NCI-H128 (cell line): ENCODE results near the gene ZIC2.

Experiments
- DNase-seq: peaks from one replicate; lab custom pipeline; 2025; ENCODE audit not compliant: unreplicated experiment; lab: John Stamatoyannopoulos, UW

Gene ZIC2

DNA sequence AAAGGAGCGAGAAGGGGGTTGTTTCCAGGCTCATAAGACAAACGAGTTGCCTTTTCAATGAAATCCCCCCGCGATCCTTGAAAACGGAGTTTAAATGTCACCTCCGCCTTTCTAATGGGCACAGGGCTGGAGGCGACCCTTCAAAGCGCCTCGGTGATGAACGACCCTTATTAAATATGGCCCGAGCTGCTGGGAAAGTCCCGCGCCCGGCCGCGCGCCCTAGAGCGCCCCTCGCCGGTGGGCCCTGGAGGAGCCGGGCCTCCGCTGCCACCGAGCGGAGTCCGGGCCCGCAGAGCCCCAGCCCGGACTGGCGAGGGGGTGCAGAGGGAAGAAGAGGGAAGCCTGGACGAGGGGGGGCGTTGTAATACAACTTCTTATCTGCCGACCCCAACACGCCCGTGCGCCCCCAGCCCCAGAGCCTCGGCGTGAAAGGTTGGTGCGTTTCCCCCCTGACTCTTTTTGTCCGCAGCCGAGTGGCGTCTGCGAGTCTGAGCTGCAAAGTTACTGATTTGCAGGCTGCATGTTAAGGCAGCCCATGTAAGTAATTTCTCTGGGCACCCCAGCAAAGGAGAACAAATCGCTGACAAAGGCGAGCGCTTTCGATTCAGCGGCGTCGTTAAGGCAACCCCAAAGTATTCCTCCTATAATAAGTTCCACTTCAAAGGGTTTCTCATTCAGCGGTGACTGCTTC, 21.9 kb upstream of the ZIC2 start:
- DNase-seq = no peak

GRCh38 chr13:99960663-99961311, 20.8 kb upstream of the ZIC2 start:
- DNase-seq = no peak

GRCh38 chr13:99961636-99962035, 19.9 kb upstream of the ZIC2 start:
- no peak for DNase-seq

DNA sequence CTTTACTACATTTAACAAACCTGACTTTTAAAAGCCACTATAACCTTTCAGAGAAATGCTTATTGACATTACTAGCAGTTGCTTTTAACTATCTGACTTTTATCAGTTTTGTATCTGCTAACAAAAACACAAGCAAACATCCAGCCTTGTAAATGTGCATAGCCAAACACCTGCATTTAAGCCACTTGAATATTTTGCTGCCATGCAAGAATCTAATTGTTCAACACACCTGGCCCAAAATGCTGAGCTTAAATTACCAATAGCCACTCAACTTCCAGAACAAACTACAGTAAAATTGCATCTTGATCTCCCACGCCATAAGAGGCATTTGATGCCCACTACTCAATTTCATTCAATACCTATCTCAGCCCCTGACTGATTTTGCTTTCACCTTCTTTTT, 19.3 kb upstream of the ZIC2 start:
- no peak for DNase-seq

DNA sequence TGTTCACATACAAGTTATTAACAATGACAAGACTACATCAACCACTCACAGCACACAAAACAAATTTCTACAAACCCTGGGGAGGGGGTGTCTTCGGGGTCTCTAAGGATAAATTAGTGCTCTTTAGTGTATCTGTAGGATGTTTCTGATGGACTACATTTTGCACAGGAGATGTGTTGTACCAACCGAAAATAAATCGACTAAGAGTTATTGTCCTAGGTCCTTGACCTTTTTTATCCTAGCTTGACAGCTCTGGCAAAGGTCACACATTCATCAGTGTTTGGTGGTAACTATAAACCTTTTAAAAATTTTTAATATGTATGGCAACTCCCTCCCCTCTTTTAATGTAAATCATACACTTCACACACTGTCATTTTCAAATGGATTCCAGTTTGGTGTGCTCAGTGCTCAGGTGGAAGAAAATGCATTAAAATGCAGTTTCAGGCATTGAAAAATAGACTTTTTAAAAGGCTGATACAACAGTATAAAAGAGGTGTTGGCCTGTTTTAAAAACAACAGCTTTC, 17.7 kb upstream of the ZIC2 start:
- DNase-seq = no peak

DNA sequence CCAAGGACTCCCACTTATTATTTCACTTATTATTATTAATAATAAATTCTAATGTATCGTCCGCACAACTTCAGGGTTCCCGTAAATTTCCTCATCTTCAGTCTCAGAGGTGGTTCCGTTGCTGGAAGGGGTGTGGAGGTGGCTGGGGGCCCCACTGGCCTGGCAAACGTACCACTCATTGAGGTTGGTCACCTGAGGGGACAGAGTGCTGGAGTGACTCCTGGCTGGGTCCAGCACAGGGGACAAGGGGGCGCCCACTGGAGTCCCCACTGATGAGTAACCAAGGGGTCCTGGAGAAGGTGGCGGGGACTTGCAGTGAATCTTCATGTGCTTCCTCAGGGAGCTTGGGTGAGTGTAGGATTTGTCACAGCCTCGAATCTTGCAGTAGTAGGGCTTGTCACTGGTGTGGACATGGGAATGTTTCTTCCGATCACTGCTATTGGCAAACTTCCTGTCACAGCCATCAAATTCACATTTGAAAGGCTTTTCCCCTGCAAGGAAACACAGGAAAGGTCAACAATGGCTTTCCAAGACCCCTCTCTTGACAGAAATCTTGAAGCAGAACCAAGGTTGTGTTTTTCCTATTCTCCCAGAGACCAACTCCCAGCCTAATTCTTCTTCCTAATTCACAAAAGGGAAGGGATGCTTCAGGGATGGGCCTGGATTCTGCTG, 16.1 kb upstream of the ZIC2 start:
- DNase-seq = no peak

DNA sequence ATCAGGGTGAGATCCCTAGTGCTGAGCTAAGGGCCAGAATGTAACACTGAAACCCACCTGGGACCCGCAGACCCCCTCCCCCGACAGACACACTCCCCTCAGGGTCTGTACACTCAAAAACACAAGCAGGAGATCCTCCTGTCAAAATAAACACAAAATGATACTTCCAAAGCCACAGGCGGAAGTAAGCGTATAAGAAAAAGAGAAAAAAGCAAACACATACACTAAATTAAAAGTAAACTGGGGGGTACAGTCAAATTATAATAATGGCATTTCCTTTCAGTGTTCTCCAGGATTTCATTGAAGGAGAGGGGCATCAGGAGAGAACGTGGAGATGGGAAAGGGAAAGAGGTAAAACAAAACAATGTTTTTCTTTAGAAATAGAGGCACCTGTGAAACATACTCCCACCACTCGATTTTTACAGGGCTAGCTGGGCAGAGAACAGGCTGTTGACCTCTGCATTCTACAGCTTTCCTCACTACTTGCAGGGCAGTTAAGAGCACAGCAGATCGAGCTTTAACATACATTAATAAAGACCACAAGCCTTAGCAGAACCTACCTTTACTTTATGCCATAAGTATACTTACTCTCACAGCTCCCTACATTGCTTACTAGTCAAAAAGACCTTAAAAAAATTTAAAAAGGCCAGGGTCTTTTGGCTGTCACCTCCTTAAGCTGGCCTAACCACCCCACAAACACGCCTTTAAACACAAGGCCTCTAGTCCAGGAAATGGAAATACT, 15.3 kb upstream of the ZIC2 start:
- no peak for DNase-seq

DNA sequence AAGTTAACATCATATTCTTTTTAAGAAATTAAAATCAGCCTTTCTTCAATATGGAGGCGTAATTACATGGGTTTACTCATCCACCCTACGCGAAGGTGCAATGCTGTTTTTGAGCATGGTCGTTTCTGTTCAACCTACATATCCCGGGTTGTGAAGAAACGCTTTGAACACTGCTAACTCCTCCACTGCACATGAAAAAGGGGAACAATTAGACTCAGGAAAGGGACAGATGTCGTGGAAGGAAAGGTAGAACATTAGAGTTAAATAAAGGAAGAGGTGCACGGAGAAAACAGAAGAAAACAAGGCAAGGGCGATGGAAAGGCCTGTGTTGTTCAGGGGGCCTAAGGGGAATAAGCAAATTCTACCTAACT, 14.1 kb upstream of the ZIC2 start:
- DNase-seq = no peak

GRCh38 chr13:99967869-99968520, 13.6 kb upstream of the ZIC2 start:
- no peak for DNase-seq

DNA sequence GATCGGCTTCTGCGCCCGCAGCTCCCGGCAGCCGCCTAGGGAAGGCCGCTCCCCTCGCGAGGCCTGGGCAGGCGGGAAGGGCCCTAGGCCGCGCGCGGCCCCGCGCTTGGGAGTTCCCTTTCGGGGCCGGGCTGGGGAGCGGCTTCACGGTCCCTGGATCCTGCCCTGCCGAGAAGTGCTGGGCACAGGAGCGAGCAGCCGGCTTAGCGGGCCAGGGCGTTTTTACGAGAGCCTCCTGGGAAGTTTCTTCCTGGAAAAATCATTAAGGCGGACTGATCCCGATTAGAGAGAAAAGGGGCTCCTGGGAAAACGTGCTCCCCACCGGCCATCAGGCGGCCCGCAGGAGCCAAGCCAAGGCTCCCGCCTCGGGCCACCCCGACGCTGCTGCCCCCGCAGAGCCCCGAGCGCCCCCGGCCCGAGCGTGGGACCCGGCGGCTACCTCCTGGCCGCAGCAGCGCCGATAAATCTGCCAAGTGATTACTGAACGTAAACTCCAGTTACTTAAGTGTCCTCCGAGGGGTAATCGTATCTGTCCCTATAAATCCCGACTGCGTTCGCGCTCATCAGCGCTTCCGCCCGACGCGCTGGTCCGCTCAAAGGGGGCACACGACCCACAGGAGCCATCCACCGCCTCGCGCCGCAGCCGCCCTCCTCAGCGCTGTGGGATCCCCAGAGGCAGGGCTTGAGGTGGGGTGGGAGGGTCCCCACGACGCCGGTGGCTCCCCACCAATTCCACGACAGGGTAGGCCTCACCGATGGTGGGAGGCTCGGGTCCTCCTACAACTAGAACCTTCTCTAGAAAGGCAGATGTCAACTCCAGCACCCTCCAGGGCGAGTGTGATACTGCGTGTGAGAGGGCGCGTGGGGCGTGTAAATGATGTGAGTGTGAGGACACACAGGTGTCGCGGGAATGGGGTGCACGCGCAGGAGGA, 12.8 kb upstream of the ZIC2 start:
- no peak for DNase-seq

DNA sequence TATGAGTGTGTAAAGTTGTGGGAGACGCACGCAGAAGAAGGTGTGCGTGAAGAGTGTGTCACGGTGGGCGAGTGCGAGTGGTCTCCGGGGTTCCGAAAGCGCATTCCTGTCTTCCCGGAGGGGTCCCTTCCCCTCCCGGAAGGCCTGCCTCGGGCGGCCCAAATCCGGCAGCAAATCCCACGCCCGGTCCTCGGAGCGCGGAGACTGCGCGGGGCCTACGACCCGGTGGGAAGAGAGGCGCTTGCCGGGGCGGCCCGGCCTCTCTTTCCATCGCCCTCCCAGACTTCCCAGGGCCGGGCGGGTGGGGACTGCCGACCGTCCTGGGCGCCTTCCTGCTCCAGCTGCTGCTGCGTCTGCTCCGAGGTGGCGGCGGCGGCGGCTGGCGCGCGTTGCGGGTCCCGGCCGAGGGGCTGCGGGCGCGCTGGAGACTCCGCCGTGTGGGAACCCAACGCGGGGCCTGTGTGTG, 12.1 kb upstream of the ZIC2 start:
- DNase-seq = no peak

DNA sequence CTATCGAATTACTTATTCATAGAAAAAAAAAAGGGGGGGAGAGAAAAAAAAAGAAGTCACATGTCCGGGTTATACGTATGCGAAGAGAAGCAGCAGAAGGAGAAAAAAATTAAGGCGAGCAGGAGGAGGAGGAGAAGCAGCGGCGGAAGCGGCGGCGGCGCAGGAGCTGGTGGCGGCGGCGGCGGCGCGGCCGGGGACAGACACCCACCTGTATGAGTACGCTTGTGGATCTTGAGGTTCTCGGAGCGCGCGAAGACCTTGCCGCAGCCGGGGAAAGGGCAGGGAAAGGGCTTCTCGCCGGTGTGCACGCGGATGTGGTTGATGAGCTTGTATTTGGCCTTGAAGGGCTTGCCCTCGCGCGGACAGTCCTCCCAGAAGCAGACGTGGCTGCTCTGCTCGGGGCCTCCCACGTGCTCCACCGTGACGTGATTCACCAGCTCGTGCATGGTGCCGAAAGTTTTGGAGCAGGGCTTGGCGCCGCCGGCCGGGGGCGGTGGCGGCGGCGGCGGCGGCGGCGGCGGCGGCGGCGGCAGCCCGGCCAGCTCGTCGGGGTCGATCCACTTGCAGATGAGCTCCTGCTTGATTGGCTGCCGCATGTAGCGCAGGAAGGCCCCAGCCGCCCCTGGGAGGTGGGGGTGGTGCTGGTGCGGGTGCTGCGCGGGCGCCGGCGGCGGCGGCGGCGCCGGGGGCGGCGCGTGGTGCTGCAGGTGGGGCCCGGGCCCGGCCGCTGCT, 11.5 kb upstream of the ZIC2 start:
- no peak for DNase-seq

GRCh38 chr13:99970651-99971575, 10.7 kb upstream of the ZIC2 start:
- no peak for DNase-seq

DNA sequence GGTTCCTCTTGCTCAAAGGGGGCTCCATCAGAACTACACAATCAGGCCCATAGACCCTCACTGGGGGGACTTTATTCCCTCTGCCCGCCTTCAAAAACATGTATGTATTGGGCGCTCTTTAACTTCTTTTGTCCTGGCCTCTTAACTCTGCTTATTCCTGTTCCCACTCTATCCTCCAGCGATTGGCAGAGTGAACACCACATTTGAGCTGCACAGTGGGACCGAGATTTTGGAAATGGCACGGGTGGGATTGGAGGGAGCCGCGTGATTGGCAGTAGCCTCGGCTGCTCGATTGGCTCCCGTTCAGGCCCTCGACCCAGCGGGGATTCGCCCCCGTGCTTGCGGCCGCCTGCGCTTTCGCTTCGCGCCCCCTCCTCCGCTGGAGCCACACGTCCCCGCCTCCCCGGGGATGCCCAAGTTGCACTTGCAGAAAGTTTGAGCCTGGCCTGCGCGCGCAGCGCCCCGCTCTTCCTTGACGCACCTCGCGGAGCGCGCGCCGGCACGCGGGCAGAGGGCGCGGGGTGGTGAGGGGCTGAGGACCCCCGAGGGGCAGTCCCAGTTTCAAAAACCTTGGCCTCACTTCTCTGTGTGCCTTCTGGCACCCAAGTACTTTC, 9.9 kb upstream of the ZIC2 start, which contains the start of gene ZIC5:
ZIC5 (minus strand) TSS at position 192 of the 614 bp plus-strand sequence; CDS start at position 28, 164 bp downstream.
- peak; percentile 90 for DNase-seq

DNA sequence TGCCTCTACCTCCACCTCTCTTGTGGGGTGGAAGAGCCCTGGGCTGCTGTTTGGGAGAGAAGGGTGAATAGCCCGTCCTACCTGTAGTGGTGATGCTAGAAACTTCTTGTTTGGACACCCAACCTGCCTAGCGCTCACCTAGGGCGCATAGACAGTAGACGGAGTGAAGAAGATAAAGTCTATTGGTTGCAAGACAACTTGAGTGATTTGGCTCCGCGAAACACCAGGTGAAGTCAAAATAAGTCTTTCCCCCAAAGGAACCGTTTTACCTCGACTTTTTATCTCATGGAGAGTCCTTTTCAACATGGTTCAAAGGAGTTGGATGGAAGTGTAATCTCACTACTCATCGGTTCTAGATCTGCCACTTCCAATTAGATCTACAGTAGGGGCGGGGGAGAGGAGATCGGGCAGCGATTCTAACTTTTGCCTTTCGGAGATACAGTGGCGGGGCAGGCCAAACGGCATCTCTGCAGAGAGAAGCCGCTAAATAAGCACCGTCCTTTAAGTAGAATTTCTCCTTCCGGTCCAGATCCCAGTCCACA, 9.3 kb upstream of the ZIC2 start:
- DNase-seq = no peak

DNA sequence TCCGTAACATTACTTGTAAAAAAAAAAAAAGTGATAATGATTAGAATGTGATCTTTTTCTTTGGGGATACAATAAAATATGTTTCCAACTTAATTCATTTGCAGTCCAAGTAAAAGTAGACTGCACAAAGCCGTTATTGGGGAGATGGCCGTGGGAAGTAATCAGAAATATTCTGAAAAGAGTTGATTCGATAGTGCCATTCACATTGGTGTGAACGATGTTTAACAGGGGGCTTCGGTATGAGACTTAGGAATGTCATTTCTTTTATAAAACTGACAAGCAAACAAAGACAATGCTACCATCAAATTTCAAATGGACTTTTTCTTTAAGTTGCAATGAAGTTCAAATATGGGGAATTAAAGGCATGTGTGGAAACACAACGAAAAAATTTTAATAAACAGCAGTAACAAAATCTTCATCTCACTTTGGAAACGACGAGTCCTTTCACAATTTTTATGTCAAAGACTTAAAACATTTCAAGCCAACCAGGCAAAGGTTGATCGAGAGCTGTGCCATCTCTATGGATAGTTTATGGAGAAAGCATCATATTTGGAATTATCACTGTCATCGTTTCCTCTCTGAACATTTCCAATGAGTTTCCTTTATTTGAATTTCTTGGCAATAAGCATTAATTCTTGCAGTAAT, 8.3 kb upstream of the ZIC2 start:
- DNase-seq = no peak

GRCh38 chr13:99973808-99974185, 7.8 kb upstream of the ZIC2 start:
- DNase-seq = no peak
